Osteoblast (primary cell): ENCODE data around the gene DNAJC27. TPM values are rescaled to one million over a fixed set of nuclear protein-coding genes. Genes with fewer than 3 reads are reported as not detected.

Source experiments
- DNase-seq: peaks from one replicate; pipeline ENCODE4 v3.0.0; 2011; ENCODE audit warnings: low spot score, mixed read lengths; ENCODE audit not compliant: insufficient read length; ENCODE audit errors: missing footprints
- H2AFZ ChIP-seq: 2 replicates; pipeline ENCODE4 v1.6.0; 2011; ENCODE audit warnings: mild to moderate bottlenecking, low read length
- H3K27ac ChIP-seq: 2 replicates; pipeline ENCODE4 v1.5.1; 2011; ENCODE audit warnings: mild to moderate bottlenecking, low read depth, low read length, moderate library complexity
- H3K27me3 ChIP-seq: 2 replicates; pipeline ENCODE4 v1.6.0; 2012; ENCODE audit warnings: mild to moderate bottlenecking, control low read depth, inconsistent platforms, low read length, moderate library complexity; ENCODE audit not compliant: insufficient read depth
- H3K36me3 ChIP-seq: 2 replicates; pipeline ENCODE4 v1.5.1; 2011; ENCODE audit warnings: mild to moderate bottlenecking, low read length, control low read depth, moderate library complexity; ENCODE audit not compliant: insufficient read depth
- H3K4me1 ChIP-seq: 2 replicates; pipeline ENCODE4 v1.5.1; 2011; ENCODE audit warnings: mild to moderate bottlenecking, low read length, control low read depth, moderate library complexity; ENCODE audit not compliant: insufficient read depth
- H3K4me2 ChIP-seq: 2 replicates; pipeline ENCODE4 v1.6.0; 2011; ENCODE audit warnings: mild to moderate bottlenecking, low read length; ENCODE audit not compliant: insufficient read depth
- H3K4me3 ChIP-seq: fragments of 200-600 bp; sonication (generic); 3 replicates; pipeline ENCODE4 v1.5.1; 2012; ENCODE audit warnings: mild to moderate bottlenecking, low read length, inconsistent platforms; ENCODE audit not compliant: insufficient read depth
- H3K79me2 ChIP-seq: 2 replicates; pipeline ENCODE4 v1.6.0; 2012; ENCODE audit warnings: mild to moderate bottlenecking, low read length, control low read depth, inconsistent platforms; ENCODE audit not compliant: insufficient read depth
- H3K9me3 ChIP-seq: 2 replicates; pipeline ENCODE4 v1.5.1; 2011; ENCODE audit warnings: low read depth, low read length, control low read depth
- H4K20me1 ChIP-seq: 2 replicates; pipeline ENCODE4 v1.6.0; 2012; ENCODE audit warnings: mild to moderate bottlenecking, low read length, control low read depth; ENCODE audit not compliant: insufficient read depth
- total RNA-seq: library from RNA; depleted of rRNA; stranded (reverse); fragments of >200 nt; gene quantifications from 2 replicates; pipeline ENCODE4 v1.2.3, GENCODE V29; 2012
- TF ChIP-seq, protein P1 (sequence below): IDR thresholded peaks from 2 replicates; pipeline ENCODE4 v1.5.1; 2011; ENCODE audit warnings: mild to moderate bottlenecking, low read depth, low read length, moderate library complexity; ENCODE audit errors: extremely low read depth

The DNAJC27 gene
- total RNA-seq, 1 donor: 8.7 TPM

DNA sequence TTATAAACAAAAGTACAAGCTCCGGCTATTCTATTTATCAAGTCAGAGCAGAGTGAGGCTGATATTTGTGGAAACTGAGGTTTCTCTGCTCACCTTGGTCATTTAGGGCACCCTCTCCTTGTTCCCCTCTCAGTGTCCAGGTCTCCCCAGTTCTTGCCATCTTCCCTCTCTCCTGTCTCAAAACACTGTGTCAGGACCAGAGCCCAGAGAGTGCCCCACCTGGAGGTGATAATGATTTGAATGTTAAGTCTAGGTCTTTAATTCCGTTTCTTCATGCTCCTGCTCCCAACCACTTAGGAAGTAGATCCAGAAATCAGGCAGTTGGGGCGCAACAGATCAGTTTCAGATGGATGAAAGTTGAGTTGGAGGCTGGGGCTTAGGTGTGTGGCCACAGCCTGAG, 42.5 kb downstream of the DNAJC27 start:
- TF ChIP-seq, protein P1, sequence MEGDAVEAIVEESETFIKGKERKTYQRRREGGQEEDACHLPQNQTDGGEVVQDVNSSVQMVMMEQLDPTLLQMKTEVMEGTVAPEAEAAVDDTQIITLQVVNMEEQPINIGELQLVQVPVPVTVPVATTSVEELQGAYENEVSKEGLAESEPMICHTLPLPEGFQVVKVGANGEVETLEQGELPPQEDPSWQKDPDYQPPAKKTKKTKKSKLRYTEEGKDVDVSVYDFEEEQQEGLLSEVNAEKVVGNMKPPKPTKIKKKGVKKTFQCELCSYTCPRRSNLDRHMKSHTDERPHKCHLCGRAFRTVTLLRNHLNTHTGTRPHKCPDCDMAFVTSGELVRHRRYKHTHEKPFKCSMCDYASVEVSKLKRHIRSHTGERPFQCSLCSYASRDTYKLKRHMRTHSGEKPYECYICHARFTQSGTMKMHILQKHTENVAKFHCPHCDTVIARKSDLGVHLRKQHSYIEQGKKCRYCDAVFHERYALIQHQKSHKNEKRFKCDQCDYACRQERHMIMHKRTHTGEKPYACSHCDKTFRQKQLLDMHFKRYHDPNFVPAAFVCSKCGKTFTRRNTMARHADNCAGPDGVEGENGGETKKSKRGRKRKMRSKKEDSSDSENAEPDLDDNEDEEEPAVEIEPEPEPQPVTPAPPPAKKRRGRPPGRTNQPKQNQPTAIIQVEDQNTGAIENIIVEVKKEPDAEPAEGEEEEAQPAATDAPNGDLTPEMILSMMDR: no peak
- H3K27ac ChIP-seq: no peak overlapping the region
- H2AFZ ChIP-seq: no peak overlapping the region
- DNase-seq: no peak
- H3K36me3 ChIP-seq: no peaks in the 10 kb centered on the region
- H3K79me2 ChIP-seq: no peaks in the 10 kb centered on the region
- no peak overlapping the region for H3K4me3 ChIP-seq
- no peaks in the 10 kb centered on the region for H4K20me1 ChIP-seq
- H3K4me1 ChIP-seq: peaks cover 11% of the 10 kb centered on the region
- H3K27me3 ChIP-seq: no peaks in the 10 kb centered on the region
- no peaks in the 10 kb centered on the region for H3K9me3 ChIP-seq
- H3K4me2 ChIP-seq: no peak overlapping the region

DNA sequence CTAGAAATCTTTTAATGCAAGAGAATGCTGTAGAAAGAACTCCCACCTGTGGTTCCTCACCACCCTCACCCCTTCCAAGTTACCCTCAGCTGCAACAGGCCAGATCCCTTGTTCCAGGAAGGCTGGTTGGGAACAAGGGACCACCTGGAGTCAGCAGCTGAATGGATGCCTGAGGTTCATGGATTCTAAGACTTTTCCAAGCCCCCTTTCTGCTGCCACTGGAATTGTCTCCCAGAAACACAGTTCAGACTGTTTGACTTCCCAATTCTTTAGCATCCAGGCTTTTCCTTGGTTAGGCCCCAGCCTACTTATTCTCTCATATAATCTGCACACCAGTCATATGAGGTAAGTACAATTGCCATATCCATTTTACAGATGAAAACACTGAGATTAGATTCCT, 43.7 kb downstream of the DNAJC27 start:
- H3K4me1 ChIP-seq: peaks cover 11% of the 10 kb centered on the region
- H3K27ac ChIP-seq: no peak overlapping the region
- H3K36me3 ChIP-seq: no peaks in the 10 kb centered on the region
- H2AFZ ChIP-seq: no peak overlapping the region
- no peak overlapping the region for H3K4me3 ChIP-seq
- H4K20me1 ChIP-seq: no peaks in the 10 kb centered on the region
- no peaks in the 10 kb centered on the region for H3K9me3 ChIP-seq
- no peak overlapping the region for H3K4me2 ChIP-seq
- DNase-seq: no peak
- H3K27me3 ChIP-seq: no peaks in the 10 kb centered on the region
- no peaks in the 10 kb centered on the region for H3K79me2 ChIP-seq
- TF ChIP-seq, protein P1: no peak

DNA sequence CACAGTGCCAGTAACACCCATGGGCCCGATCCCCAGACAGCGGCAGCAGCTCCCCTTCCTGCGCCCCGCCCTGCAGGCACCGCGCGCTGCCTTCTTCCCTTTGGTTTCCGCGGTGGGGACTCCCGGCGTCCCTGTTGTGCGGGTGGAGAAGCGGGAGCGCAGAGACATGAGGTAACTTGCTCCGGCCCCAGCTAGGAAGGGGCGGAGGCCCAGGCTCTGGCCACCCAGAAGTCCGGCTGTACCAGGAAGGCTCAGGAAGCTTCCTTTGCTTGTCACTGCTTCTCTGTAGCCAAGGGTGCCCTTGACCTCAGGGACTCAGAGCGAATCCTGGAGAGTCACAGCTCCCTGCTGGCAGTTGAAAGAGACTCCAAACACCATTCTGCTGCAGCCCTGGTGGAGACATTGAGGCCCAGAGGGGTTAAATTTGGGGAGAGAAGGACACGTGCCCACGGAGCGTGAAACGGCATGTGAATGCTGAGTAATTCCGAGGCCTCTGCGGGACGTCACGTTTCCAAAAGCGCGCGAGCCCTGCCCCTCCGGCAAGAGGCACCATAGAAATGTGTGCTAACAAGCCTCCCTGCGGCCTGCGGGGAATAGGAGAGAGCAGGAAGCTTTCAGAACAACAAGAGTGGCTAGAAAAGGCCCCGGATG, 45.0 kb downstream of the DNAJC27 start:
- Histone ChIP-seq H3K4me1 (peaks cover 11% of the 10 kb centered on the region), H3K4me3 (peak overlapping the region; percentile 53), H4K20me1 (no peaks in the 10 kb centered on the region), H3K4me2 (peak overlapping the region; percentile 68), H3K27me3 (no peaks in the 10 kb centered on the region), H3K27ac (no peak overlapping the region), H3K79me2 (no peaks in the 10 kb centered on the region), H2AFZ (peak overlapping the region; percentile 96), H3K36me3 (no peaks in the 10 kb centered on the region), H3K9me3 (no peaks in the 10 kb centered on the region)
- DNase-seq: peak; percentile 91
- TF ChIP-seq, protein P1: no peak

DNA sequence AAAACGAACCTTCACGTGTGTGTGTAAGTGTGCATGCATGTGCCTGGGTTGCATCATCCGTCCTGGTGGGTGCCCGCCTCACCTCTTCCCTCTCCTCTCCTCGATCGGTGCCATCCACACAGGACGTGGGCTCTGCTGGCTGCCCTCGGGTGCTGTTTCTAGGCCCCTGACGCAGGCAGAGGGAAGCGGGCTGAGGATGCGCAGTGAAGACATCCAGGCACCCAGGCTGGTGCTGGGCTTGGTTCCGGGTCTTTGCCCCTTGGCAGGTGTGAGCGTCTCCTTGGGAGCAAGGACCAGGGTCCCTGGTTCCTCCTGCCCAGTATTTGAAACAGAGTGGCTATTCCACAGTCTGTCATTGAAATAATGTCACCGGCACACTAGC, 45.5 kb downstream of the DNAJC27 start:
- H3K27me3 ChIP-seq: no peaks in the 10 kb centered on the region
- H3K27ac ChIP-seq: no peak overlapping the region
- TF ChIP-seq, protein P1: no peak
- H4K20me1 ChIP-seq: no peaks in the 10 kb centered on the region
- peak overlapping the region; percentile 68 for H3K4me2 ChIP-seq
- no peak for DNase-seq
- peaks cover 11% of the 10 kb centered on the region for H3K4me1 ChIP-seq
- peak overlapping the region; percentile 53 for H3K4me3 ChIP-seq
- no peaks in the 10 kb centered on the region for H3K36me3 ChIP-seq
- H3K9me3 ChIP-seq: no peaks in the 10 kb centered on the region
- no peaks in the 10 kb centered on the region for H3K79me2 ChIP-seq
- H2AFZ ChIP-seq: peak overlapping the region; percentile 96
